IMR-90 (cell line): ENCODE measurements around the gene SGMS1. TPM values are rescaled to one million over a fixed set of nuclear protein-coding genes. Genes with fewer than 3 reads are reported as not detected.

Experiments
- ATAC-seq: fragments of 200-7000 bp; cut with Tn5 transposase; 2 replicates; pipeline ENCODE4 v1.9.1; 2020; ENCODE audit warnings: low read depth, mild to moderate bottlenecking, moderate library complexity
- BruUV-seq: library from RNA; stranded (reverse); fragments of 400-500 nt; replicated peaks from 2 replicates; lab custom pipeline; 2021; lab: Mats Ljungman, UMichigan
- CTCF ChIA-PET: fragments of 300-600 bp; formaldehyde crosslinking; extraction: SDS; loops from one replicate; lab custom pipeline; 2021; ENCODE audit warnings: antibody characterized with exemption; lab: Yijun Ruan, JAX
- POLR2A ChIA-PET: fragments of 300-600 bp; sonication (Branson Sonifier 250); formaldehyde crosslinking; loops from one replicate; lab custom pipeline; 2022; ENCODE audit warnings: antibody characterized with exemption; ENCODE audit not compliant: unreplicated experiment; lab: Charles Lee
- DNase-seq: peaks from one replicate; pipeline ENCODE4 v3.0.0; 2013
- H2AFZ ChIP-seq: replicated peaks from 2 replicates; pipeline ENCODE3; 2013; ENCODE audit warnings: low read length, mild to moderate bottlenecking; ENCODE audit not compliant: poor library complexity
- H2AK5ac ChIP-seq: 2 replicates; pipeline ENCODE4 v1.6.1; 2013; ENCODE audit warnings: low read depth, low read length, inconsistent platforms
- H2AK9ac ChIP-seq: replicated peaks from 2 replicates; pipeline ENCODE3; 2013; ENCODE audit warnings: mild to moderate bottlenecking, low read depth, low read length, moderate library complexity; ENCODE audit not compliant: poor library complexity
- H2BK120ac ChIP-seq: 2 replicates; pipeline ENCODE4 v1.6.1; 2013; ENCODE audit warnings: low read depth, low read length, inconsistent platforms
- H2BK15ac ChIP-seq: 3 replicates; pipeline ENCODE4 v1.6.1; 2013; ENCODE audit warnings: low read depth, low read length, inconsistent platforms
- H2BK20ac ChIP-seq: 2 replicates; pipeline ENCODE4 v1.6.1; 2013; ENCODE audit warnings: low read depth, mild to moderate bottlenecking, inconsistent platforms, low read length, moderate library complexity
- H2BK5ac ChIP-seq: 2 replicates; pipeline ENCODE4 v1.6.1; 2013; ENCODE audit warnings: mild to moderate bottlenecking, low read depth, low read length, inconsistent platforms; ENCODE audit not compliant: poor library complexity, severe bottlenecking
- H3K14ac ChIP-seq: replicated peaks from 2 replicates; pipeline ENCODE4 v1.6.1; 2013; ENCODE audit warnings: low read depth, low read length, inconsistent platforms
- H3K18ac ChIP-seq: 2 replicates; pipeline ENCODE4 v1.6.1; 2013; ENCODE audit warnings: low read depth, low read length, control low read depth
- H3K23ac ChIP-seq: 2 replicates; pipeline ENCODE4 v1.6.1; 2013; ENCODE audit warnings: low read depth, low read length, inconsistent platforms
- H3K27ac ChIP-seq: 2 replicates; pipeline ENCODE4 v1.5.1; 2013; ENCODE audit warnings: mild to moderate bottlenecking, control low read depth, low read length; ENCODE audit not compliant: insufficient read depth
- H3K27me3 ChIP-seq: 2 replicates; pipeline ENCODE4 v1.6.1; 2013; ENCODE audit warnings: low read length; ENCODE audit not compliant: control insufficient read depth, insufficient read depth
- H3K36me3 ChIP-seq: 2 replicates; pipeline ENCODE4 v1.6.1; 2013; ENCODE audit warnings: low read length, mixed read lengths; ENCODE audit not compliant: control insufficient read depth, insufficient read depth
- H3K4ac ChIP-seq: 2 replicates; pipeline ENCODE4 v1.6.1; 2013; ENCODE audit warnings: low read depth, low read length, inconsistent platforms
- H3K4me1 ChIP-seq: 2 replicates; pipeline ENCODE4 v1.6.1; 2013; ENCODE audit warnings: low read length, mixed read lengths; ENCODE audit not compliant: control insufficient read depth, insufficient read depth
- H3K4me2 ChIP-seq: 2 replicates; pipeline ENCODE4 v1.6.1; 2013; ENCODE audit warnings: low read depth, mild to moderate bottlenecking, control low read depth, low read length, moderate library complexity
- H3K4me3 ChIP-seq: 2 replicates; pipeline ENCODE4 v1.5.1; 2013; ENCODE audit warnings: low read depth, mild to moderate bottlenecking, control low read depth, low read length, moderate library complexity; ENCODE audit not compliant: insufficient read depth
- H3K56ac ChIP-seq: 2 replicates; pipeline ENCODE4 v1.6.1; 2013; ENCODE audit warnings: low read length, inconsistent platforms; ENCODE audit not compliant: insufficient read depth; ENCODE audit errors: extremely low read depth
- H3K79me1 ChIP-seq, 2 experiments: 2 replicates each; pipeline ENCODE4 v1.6.1; 2013; ENCODE audit warnings: low read length in 2 of 2, inconsistent platforms in 1 of 2, low read depth in 1 of 2
- H3K9ac ChIP-seq: 2 replicates; pipeline ENCODE4 v1.6.1; 2013; ENCODE audit warnings: low read depth, low read length, control low read depth
- H3K9me1 ChIP-seq: 2 replicates; pipeline ENCODE4 v1.6.1; 2013; ENCODE audit warnings: low read length, inconsistent platforms; ENCODE audit not compliant: insufficient read depth
- H3K9me3 ChIP-seq: 2 replicates; pipeline ENCODE4 v1.6.1; 2013; ENCODE audit warnings: low read length; ENCODE audit not compliant: control insufficient read depth, insufficient read depth
- H4K20me1 ChIP-seq: 2 replicates; pipeline ENCODE4 v1.6.1; 2013; ENCODE audit warnings: low read length, inconsistent platforms; ENCODE audit not compliant: insufficient read depth
- H4K5ac ChIP-seq: 2 replicates; pipeline ENCODE4 v1.6.1; 2013; ENCODE audit warnings: mild to moderate bottlenecking, low read depth, low read length, control low read depth
- H4K8ac ChIP-seq, 2 experiments: 2 replicates each; pipeline ENCODE4 v1.6.1; 2013; ENCODE audit warnings: low read depth in 2 of 2, low read length in 2 of 2, control low read depth in 1 of 2, inconsistent platforms in 1 of 2
- H4K91ac ChIP-seq: 2 replicates; pipeline ENCODE4 v1.6.1; 2013; ENCODE audit warnings: low read depth, low read length, inconsistent platforms; ENCODE audit not compliant: insufficient read depth
- BHLHE40 ChIP-seq: fragments of 150-350 bp; IDR thresholded peaks from 2 replicates; pipeline ENCODE4 v1.6.1; 2016; ENCODE audit warnings: mild to moderate bottlenecking, low read depth, low read length
- CEBPB ChIP-seq: IDR thresholded peaks from 2 replicates; pipeline ENCODE4 v1.6.1; 2012; ENCODE audit warnings: low read depth, low read length, improper control_type of control experiment
- CHD1 ChIP-seq: IDR thresholded peaks from 2 replicates; pipeline ENCODE4 v1.6.1; 2012; ENCODE audit warnings: low read depth, low read length, improper control_type of control experiment
- CTCF ChIP-seq: conservative IDR thresholded peaks from 2 replicates; pipeline ENCODE4 v1.5.1; 2012; ENCODE audit warnings: mild to moderate bottlenecking, low read depth, low read length, improper control_type of control experiment
- ELK1 ChIP-seq: fragments of 150-350 bp; IDR thresholded peaks from 2 replicates; pipeline ENCODE4 v1.6.1; 2016; ENCODE audit warnings: low read depth, mild to moderate bottlenecking, low read length, moderate library complexity, borderline replicate concordance
- FOS ChIP-seq: fragments of 150-350 bp; IDR thresholded peaks from 2 replicates; pipeline ENCODE4 v1.6.1; 2016; ENCODE audit warnings: low read depth, low read length
- MAFK ChIP-seq: IDR thresholded peaks from 2 replicates; pipeline ENCODE4 v1.6.1; 2012; ENCODE audit warnings: low read depth, low read length, improper control_type of control experiment
- MAZ ChIP-seq: IDR thresholded peaks from 2 replicates; pipeline ENCODE4 v1.6.1; 2012; ENCODE audit warnings: low read depth, mild to moderate bottlenecking, low read length, improper control_type of control experiment, moderate library complexity, borderline replicate concordance
- MXI1 ChIP-seq: IDR thresholded peaks from 2 replicates; pipeline ENCODE4 v1.6.1; 2012; ENCODE audit warnings: low read depth, mild to moderate bottlenecking, low read length, moderate library complexity, borderline replicate concordance
- NFE2L2 ChIP-seq: fragments of 150-350 bp; IDR thresholded peaks from 2 replicates; pipeline ENCODE4 v1.6.1; 2016; ENCODE audit warnings: low read depth, mild to moderate bottlenecking, low read length
- POLR2A ChIP-seq: IDR thresholded peaks from 2 replicates; pipeline ENCODE4 v1.6.1; 2012; ENCODE audit warnings: mild to moderate bottlenecking, low read depth, low read length
- RAD21 ChIP-seq: IDR thresholded peaks from 2 replicates; pipeline ENCODE4 v1.6.1; 2012; ENCODE audit warnings: low read length, improper control_type of control experiment
- RCOR1 ChIP-seq: IDR thresholded peaks from 2 replicates; pipeline ENCODE4 v1.6.1; 2012; ENCODE audit warnings: mild to moderate bottlenecking, low read length, improper control_type of control experiment; ENCODE audit not compliant: insufficient replicate concordance
- RFX5 ChIP-seq: IDR thresholded peaks from 2 replicates; pipeline ENCODE4 v1.8.0; 2012; ENCODE audit warnings: low read depth, mild to moderate bottlenecking, low read length, moderate library complexity
- SMC3 ChIP-seq: fragments of 150-350 bp; IDR thresholded peaks from 2 replicates; pipeline ENCODE4 v1.6.1; 2016; ENCODE audit warnings: low read depth, mild to moderate bottlenecking, antibody characterized with exemption, low read length, moderate library complexity
- USF2 ChIP-seq: fragments of 150-350 bp; IDR thresholded peaks from 2 replicates; pipeline ENCODE4 v1.6.1; 2017; ENCODE audit warnings: mild to moderate bottlenecking, antibody characterized with exemption, low read length, low read depth
- WGBS, 2 experiments: methylation state at CpG; one replicate each; pipeline versions ENCODE4 v1.1.5 to v1.1.7; 2013; ENCODE audit warnings: missing lambda C conversion rate in 2 of 2; ENCODE audit not compliant: insufficient read length in 1 of 2; ENCODE audit errors: extremely low coverage in 2 of 2; 5-methylcytosine and 5-hydroxymethylcytosine counted together
- dilution Hi-C: fragments of 300-500 bp; cut with HindIII; formaldehyde crosslinking; loops from one replicate; pipeline ENCODE4 v1.14.3; 2018; ENCODE audit warnings: low sequenced_read_pairs; ENCODE audit not compliant: unreplicated experiment
- in situ Hi-C: fragments of 300-500 bp; cut with MboI; formaldehyde crosslinking; loops from 3 replicates; pipeline ENCODE4 v1.14.3; 2019; ENCODE audit warnings: low sequenced_read_pairs, inconsistent platforms, mixed read lengths
- intact Hi-C: fragments of 100-400 bp; cut with micrococcal nuclease; formaldehyde crosslinking; loops from 2 replicates; pipeline ENCODE4 v1.10.0; 2022
- polyA plus RNA-seq, 3 experiments: library from polyadenylated mRNA; depleted of rRNA; stranded (reverse); fragments of >200 nt; gene quantifications; 2 replicates each; pipeline ENCODE4 v1.2.3, GENCODE V29; 2012; ENCODE audit warnings: low replicate concordance in 1 of 3
- total RNA-seq: library from RNA; depleted of rRNA; stranded (reverse); fragments of >200 nt; gene quantifications from 2 replicates; pipeline ENCODE4 v1.2.3, GENCODE V29; 2012

SGMS1 gene
- total and polyA plus RNA-seq, 2 of the 4 experiments (the other 2 are of a cell fraction) = 9.8 to 30.8 TPM

GRCh38 chr10:50461834-50462233, 161.9 kb downstream of the SGMS1 start:
- Histone ChIP-seq H3K23ac (no peak overlapping the region), H2AK5ac (no peak overlapping the region), H3K27ac (no peak overlapping the region), H3K4me2 (no peak overlapping the region), H3K9me3 (no peaks in the 10 kb centered on the region), H4K8ac (no peak overlapping the region), H3K4ac (no peak overlapping the region), H3K56ac (no peak overlapping the region), H4K5ac (no peak overlapping the region), H3K4me3 (no peak overlapping the region), H3K14ac (no peak overlapping the region), H4K20me1 (no peaks in the 10 kb centered on the region), H2BK15ac (no peak overlapping the region), H4K91ac (no peak overlapping the region), H3K18ac (no peak overlapping the region), H2BK120ac (no peak overlapping the region), H2BK5ac (no peak overlapping the region), H3K36me3 (no peaks in the 10 kb centered on the region), H2BK20ac (no peak overlapping the region), H3K4me1 (peaks cover 3% of the 10 kb centered on the region), H3K9me1 (0 out of 2 replicates have a peak, but pooled peaks cover 3% of the 10 kb centered on the region), H2AFZ (no peak overlapping the region), H2AK9ac (no peak overlapping the region), H3K9ac (no peak overlapping the region), H3K27me3 (no peaks in the 10 kb centered on the region), H3K79me1 (no peaks in the 10 kb centered on the region; a peak in 1 of 4 replicates)
- DNase-seq = no peak
- intact Hi-C loops (loop anchor here (5.0 kb wide), 1 partner anchor 90 kb away; no protein-coding TSS in a partner anchor), in situ Hi-C loops (no loop called here), dilution Hi-C loops (no loop called here)
- TF ChIP-seq USF2 (no peak), CHD1 (no peak), SMC3 (no peak), MAZ (no peak), POLR2A (no peak), RCOR1 (no peak), CEBPB (no peak), BHLHE40 (no peak), RFX5 (no peak), MXI1 (no peak), FOS (no peak), NFE2L2 (no peak), MAFK (no peak), CTCF (no peak), RAD21 (no peak), ELK1 (no peak)
- ChIA-PET POLR2A (no interaction called here), CTCF (no interaction called here)
- BruUV-seq = no TSS peak
- ATAC-seq = no peak
- no CpG with 5 or more reads among the region's 3 CpGs for WGBS, 2 experiments
